Adrenal gland (tissue), 5 donors: Measurements from ENCODE around the gene YY1.

Experiments
- CTCF ChIP-seq, 6 experiments: fragments of 450-650 bp in 4 of 6; fragments of 200-600 bp in 2 of 6; sonication (generic) in 1 of 6; IDR thresholded peaks; 1 replicate in 5 of 6; 2 replicates in 1 of 6; pipeline versions ENCODE4 v1.5.1 to v1.8.0; 2016 to 2021; ENCODE audit warnings: antibody characterized with exemption in 6 of 6, mild to moderate bottlenecking in 2 of 6, moderate library complexity in 1 of 6
- POLR2A ChIP-seq, 2 donors: fragments of 450-650 bp; IDR thresholded peaks; one replicate each; pipeline ENCODE4 v1.6.1; 2017; ENCODE audit warnings: antibody characterized with exemption in 2 of 2, mild to moderate bottlenecking in 2 of 2, moderate library complexity in 1 of 2
- donor health status: DM: no; HTN: no; CAD: no.

GRCh38 chr14:100289916-100290606, 51.1 kb downstream of the YY1 start:
- TF ChIP-seq CTCF (IDR thresholded peaks at IDR 0.05) = no peak
- no peak for TF ChIP-seq POLR2A (IDR thresholded peaks at IDR 0.05)
